Esophagus (tissue), 2 donors: ENCODE data around the gene ADARB1. TPM values are rescaled to one million over a fixed set of nuclear protein-coding genes. Genes with fewer than 3 reads are reported as not detected.

Experiments used
- H3K27ac ChIP-seq, 2 donors: one replicate each; pipeline ENCODE4 v1.5.1; 2013; ENCODE audit warnings: low read depth in 2 of 2, mild to moderate bottlenecking in 2 of 2, inconsistent platforms in 1 of 2, low read length in 1 of 2, moderate library complexity in 1 of 2
- H3K27me3 ChIP-seq, 2 donors: one replicate each; pipeline ENCODE4 v1.6.1; 2013; ENCODE audit warnings: low read length in 2 of 2, control low read depth in 1 of 2, mild to moderate bottlenecking in 1 of 2; ENCODE audit not compliant: insufficient read depth in 2 of 2, control insufficient read depth in 1 of 2
- H3K36me3 ChIP-seq, 2 donors: one replicate each; pipeline ENCODE4 v1.6.1; 2013; ENCODE audit warnings: low read length in 1 of 2; ENCODE audit not compliant: control insufficient read depth in 2 of 2, insufficient read depth in 2 of 2
- H3K4me1 ChIP-seq, 2 donors: one replicate each; pipeline ENCODE4 v1.6.1; 2013; ENCODE audit warnings: low read length in 1 of 2; ENCODE audit not compliant: control insufficient read depth in 2 of 2, insufficient read depth in 2 of 2
- H3K4me3 ChIP-seq, 2 donors: one replicate each; pipeline ENCODE4 v1.5.1; 2013; ENCODE audit warnings: low read length in 2 of 2, mild to moderate bottlenecking in 2 of 2, low read depth in 1 of 2, moderate library complexity in 1 of 2
- H3K9me3 ChIP-seq, 2 donors: one replicate each; pipeline ENCODE4 v1.6.1; 2013; ENCODE audit warnings: mild to moderate bottlenecking in 2 of 2, low read depth in 1 of 2, low read length in 1 of 2, moderate library complexity in 1 of 2; ENCODE audit not compliant: control insufficient read depth in 2 of 2, insufficient read depth in 1 of 2
- WGBS, 2 donors: extraction: QIAGEN DNeasy Blood & Tissue Kit; methylation state at CpG; one replicate each; pipeline ENCODE4 v1.1.7; 2013; 5-methylcytosine and 5-hydroxymethylcytosine counted together
- polyA plus RNA-seq, 2 donors: library from polyadenylated mRNA; stranded (reverse); fragments of 200-250 nt; gene quantifications; one replicate each; pipeline ENCODE4 v1.2.3, GENCODE V29; 2013
- donor health status: healthy with polysubstance abuse.
- donor health status: Bipolar disorder and iron deficiency.

The ADARB1 gene
- polyA plus RNA-seq, 2 donors, result 4.7 to 7.9 TPM

DNA sequence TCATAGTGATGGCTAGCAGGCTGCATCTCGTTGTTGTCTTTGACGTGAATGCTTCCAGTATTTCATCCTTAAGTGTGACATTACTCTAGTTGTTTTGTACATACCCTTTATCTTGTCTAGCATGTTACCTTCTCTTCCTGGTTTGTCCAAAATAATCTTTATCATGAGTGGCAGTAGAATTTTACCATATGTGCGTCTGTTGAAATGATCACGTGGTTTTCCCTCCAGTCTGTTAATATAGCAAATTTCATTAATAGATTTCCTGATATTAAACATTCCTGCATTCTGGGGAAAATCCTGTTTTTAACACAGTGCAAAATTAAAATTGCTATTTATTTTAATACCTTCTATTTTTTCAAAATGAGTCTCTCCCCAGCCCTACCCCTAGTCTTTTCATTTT, 15.6 kb downstream of the ADARB1 start:
- WGBS, 2 donors, result 81 to 88% methylated on average over 4 of the region's 4 CpGs
- H3K27ac ChIP-seq, result no peak overlapping the region
- H3K4me3 ChIP-seq, result no peak overlapping the region
- H3K4me1 ChIP-seq, result peaks cover 4 to 5% of the 10 kb centered on the region in 2 donors
- H3K9me3 ChIP-seq, result no peaks in the 10 kb centered on the region
- no peaks in the 10 kb centered on the region for H3K27me3 ChIP-seq
- H3K36me3 ChIP-seq, result no peaks in the 10 kb centered on the region

DNA sequence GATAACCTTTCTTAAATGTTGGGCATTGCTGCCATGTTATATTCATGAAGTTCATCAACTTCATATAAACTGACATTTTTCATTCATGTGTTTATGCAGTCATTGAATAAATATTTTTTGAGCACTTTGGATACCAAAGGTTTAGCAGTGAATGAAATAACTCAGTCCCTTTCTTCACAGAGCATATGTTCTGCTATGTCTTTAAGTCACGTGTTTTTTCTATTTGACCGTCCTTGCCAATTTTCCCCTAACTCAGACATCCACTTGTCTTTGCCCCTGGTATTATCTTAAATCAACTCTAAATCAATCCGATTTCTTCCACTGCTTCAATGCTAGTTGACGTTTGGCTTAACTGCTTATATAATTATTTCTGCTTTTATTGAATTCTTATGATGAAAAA, 16.6 kb downstream of the ADARB1 start:
- Histone ChIP-seq H3K27ac (no peak overlapping the region), H3K4me3 (no peak overlapping the region), H3K36me3 (no peaks in the 10 kb centered on the region), H3K27me3 (no peaks in the 10 kb centered on the region), H3K9me3 (no peaks in the 10 kb centered on the region), H3K4me1 (peaks cover 4 to 5% of the 10 kb centered on the region in 2 donors)
- 83 to 84% methylated on average over 4 of the region's 4 CpGs for WGBS, 2 donors

DNA sequence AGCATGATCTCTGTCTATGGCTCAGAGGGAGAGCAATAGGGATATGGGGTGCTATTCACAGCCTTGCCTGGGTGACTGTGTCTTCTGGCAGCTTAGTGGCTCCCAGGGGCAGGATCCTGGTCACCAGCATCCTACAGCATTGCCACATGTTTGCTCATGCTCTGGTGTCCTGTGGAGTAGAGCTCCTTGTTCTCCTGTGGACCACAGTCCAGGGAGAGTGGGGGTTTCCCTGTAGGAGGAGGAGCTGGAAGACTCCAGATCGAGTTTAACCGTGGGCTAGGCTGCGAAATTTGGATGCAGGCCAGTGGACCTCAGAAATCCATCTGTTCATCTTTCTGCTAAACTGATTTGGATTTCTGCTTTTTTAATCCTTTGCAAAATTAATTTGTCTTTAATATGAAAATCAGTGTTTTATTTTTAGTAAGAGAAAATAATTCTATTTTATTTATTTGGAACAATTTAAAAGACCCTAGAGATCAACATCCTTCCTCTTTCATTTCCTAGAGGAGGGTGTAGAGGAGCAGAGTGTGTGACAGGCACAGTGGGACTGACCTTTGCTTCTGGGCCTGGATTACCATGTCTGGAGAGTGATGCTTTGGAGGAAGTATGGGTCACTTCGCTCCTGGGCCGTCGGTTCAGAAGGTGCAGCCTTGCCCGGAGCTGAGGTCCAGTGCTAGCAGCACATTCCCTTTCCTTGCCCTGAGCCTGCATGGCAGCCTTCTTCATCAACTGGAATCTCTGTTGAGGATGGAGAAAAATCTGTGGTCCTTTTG, 17.4 kb downstream of the ADARB1 start:
- 60 to 62% methylated on average over 7 of the region's 7 CpGs for WGBS, 2 donors
- Histone ChIP-seq H3K4me1 (peaks cover 4 to 5% of the 10 kb centered on the region in 2 donors), H3K27ac (peak overlapping the region in 1 of 2 donors; percentile 36), H3K4me3 (no peak overlapping the region), H3K27me3 (no peaks in the 10 kb centered on the region), H3K9me3 (no peaks in the 10 kb centered on the region), H3K36me3 (no peaks in the 10 kb centered on the region)

DNA sequence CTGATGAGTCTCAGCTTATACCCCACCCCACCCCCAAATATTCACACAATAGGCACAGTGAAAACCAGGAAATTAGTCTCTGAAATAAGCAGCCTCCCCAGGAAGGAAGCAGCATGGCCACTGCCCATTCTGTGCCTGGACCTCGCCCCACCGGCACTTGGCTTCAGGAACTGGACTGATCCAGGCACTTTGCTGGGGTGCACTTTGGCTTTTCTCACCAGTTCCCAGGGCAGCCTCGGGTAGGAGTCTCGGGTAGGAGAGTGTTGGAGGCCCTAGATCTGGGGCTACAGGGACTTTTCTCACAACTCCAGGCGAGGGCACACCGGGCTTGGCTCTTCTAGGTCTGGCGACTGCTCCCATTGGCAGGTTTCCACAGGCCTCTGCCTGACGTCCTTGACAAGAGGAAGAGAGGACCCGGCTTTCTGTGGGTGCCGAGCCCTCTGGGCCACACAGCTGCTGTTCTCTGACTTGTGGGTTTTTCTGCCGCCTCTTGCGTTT, 18.7 kb downstream of the ADARB1 start:
- Histone ChIP-seq H3K4me3 (no peak overlapping the region), H3K36me3 (no peaks in the 10 kb centered on the region), H3K4me1 (peaks cover 2 to 4% of the 10 kb centered on the region in 2 donors), H3K9me3 (no peaks in the 10 kb centered on the region), H3K27ac (peak overlapping the region; percentile 3 to 4), H3K27me3 (no peaks in the 10 kb centered on the region)
- 56 to 62% methylated on average over 12 of the region's 12 CpGs for WGBS, 2 donors

DNA sequence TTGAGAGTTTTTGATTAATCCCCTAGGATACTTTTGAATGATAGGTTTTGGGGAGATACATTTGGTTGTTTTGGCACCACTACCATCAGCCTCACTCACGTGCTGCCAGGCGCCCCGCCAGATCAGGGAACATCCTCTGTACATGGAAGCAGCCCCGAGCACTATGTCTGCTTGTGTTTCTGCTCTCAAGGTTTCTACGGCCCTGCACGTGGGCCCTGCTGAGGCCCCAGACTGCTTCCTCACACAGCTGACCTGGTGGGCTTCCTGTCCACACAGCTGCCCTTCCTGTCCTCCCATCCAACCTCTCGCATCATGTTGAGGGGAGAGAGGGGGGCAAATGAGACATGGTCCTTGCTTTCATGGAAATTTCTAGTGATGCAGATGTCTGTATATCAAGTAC, 20.0 kb downstream of the ADARB1 start:
- 70 to 75% methylated on average over 7 of the region's 7 CpGs for WGBS, 2 donors
- no peaks in the 10 kb centered on the region for H3K27me3 ChIP-seq
- no peak overlapping the region for H3K4me3 ChIP-seq
- H3K9me3 ChIP-seq, result no peaks in the 10 kb centered on the region
- peaks cover 2 to 4% of the 10 kb centered on the region in 2 donors for H3K4me1 ChIP-seq
- H3K36me3 ChIP-seq, result no peaks in the 10 kb centered on the region
- H3K27ac ChIP-seq, result no peak overlapping the region

DNA sequence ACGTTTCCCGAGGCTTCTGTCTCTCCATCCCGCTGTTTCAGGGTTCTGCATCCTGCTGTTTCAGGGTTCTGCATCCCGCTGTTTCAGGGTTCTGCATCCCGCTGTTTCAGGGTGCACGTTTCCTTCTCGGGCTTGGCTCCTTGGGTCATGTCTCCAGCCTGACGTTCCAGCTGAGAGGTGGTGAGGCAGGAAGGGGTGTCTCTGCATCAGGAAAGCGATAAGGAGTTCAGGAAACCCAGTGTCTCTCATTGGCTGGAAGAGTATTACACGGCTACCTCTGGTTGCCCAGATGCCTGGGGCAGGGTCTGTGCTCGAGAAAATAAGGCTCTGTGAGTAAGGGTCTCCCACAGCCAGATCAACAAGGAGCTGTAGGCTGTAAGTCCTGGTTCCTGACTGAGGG, 21.1 kb downstream of the ADARB1 start:
- no peaks in the 10 kb centered on the region for H3K27me3 ChIP-seq
- no peak overlapping the region for H3K4me3 ChIP-seq
- H3K27ac ChIP-seq, result no peak overlapping the region
- peaks cover 2 to 4% of the 10 kb centered on the region in 2 donors for H3K4me1 ChIP-seq
- H3K36me3 ChIP-seq, result no peaks in the 10 kb centered on the region
- no peaks in the 10 kb centered on the region for H3K9me3 ChIP-seq
- WGBS, 2 donors, result 77 to 88% methylated on average over 11 of the region's 11 CpGs

DNA sequence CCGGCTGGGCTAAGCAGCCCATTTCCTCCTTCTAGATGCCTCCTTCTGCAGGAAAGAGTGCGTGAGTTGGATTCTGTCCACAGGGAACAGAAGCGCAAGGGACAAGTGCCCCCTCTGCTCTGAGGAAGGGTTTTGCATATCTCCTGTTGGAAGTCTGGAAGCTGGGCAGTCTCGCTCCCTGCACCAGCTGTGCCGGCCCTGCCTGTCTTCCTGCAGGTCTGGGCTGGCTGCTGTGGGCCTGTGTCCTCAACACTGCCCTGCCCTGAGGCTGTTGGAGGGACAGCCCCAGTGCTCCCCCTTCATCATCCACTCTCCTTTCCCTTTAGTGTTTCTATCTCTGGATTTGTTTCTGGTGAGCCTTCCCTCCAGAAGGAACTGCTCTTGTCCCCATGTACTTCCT, 21.8 kb downstream of the ADARB1 start:
- peaks cover 2 to 4% of the 10 kb centered on the region in 2 donors for H3K4me1 ChIP-seq
- no peaks in the 10 kb centered on the region for H3K9me3 ChIP-seq
- H3K4me3 ChIP-seq, result no peak overlapping the region
- H3K27ac ChIP-seq, result no peak overlapping the region
- 66 to 71% methylated on average over 5 of the region's 5 CpGs for WGBS, 2 donors
- H3K36me3 ChIP-seq, result no peaks in the 10 kb centered on the region
- no peaks in the 10 kb centered on the region for H3K27me3 ChIP-seq

DNA sequence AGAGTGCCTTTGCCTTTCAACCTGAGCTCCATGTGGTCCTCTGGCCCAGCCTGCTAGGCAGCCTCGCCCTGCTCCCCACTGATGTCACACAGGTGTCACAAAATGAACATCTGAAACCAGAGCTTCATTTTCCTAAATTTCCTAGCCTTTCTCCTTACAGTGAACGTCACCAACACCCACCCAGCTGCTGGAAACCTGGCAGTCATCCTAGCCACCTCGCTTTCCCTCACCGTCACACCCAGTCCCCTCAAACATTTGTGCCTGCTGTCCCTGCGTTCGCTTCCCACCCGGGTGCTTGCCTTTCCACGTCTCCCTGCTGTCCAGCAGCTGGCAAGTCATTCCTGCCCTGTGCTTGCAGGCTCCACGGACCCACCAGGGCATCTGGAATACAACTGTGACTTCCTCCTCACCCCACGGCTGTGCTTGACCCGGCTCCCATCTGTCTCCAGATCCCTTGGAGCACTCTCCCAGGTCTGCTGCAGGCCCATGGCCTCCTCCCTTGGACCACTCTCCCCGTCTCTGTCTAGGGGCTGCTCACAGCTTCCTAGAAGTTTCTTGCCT, 23.5 kb downstream of the ADARB1 start:
- H3K27ac ChIP-seq, result no peak overlapping the region
- WGBS, 2 donors, result 85% methylated on average over 12 of the region's 12 CpGs
- H3K9me3 ChIP-seq, result no peaks in the 10 kb centered on the region
- H3K36me3 ChIP-seq, result no peaks in the 10 kb centered on the region
- no peaks in the 10 kb centered on the region for H3K27me3 ChIP-seq
- H3K4me1 ChIP-seq, result peaks cover 4 to 6% of the 10 kb centered on the region in 2 donors
- no peak overlapping the region for H3K4me3 ChIP-seq

DNA sequence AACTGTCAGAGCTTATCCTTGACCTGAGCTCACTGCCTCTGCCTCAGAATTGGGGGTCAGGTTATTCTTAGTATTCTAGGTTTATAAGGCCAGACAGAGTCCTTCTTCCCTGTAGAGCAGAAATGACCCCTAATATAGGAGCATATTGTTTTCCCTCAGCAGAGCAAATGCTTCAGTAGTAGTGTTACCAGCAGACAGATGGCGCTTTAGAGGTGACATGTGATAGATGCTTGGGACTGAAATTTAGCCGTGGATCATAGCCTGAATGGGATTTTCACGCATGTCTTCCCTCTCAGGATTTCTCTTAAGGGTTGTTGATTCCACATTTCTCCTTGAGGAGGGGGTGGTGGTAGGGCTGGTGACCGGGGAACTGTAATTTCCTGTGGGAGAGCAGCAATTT, 24.5 kb downstream of the ADARB1 start:
- no peaks in the 10 kb centered on the region for H3K9me3 ChIP-seq

DNA sequence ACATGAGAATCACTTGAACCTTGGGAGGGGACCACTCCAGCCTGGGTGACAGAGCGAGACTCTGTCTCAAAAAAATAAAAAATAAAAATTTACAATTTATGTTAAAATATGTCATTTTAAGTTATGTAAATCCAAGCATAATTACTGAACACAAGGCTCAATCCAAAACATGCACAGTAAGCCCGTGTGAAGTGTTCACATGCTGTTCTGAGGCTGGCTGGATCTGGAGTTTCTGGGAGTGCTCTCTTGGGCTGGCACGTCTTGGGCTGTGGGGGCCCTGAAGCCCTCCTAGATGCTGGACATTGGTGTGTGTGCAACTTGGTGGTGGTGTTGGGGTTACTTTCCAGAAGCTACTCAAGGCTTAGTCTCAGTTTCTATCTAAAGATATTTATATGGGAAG, 25.2 kb downstream of the ADARB1 start:
- H3K4me3 ChIP-seq, result no peak overlapping the region
- 77 to 83% methylated on average over 3 of the region's 3 CpGs for WGBS, 2 donors
- H3K27ac ChIP-seq, result no peak overlapping the region
- H3K27me3 ChIP-seq, result no peaks in the 10 kb centered on the region
- H3K36me3 ChIP-seq, result no peaks in the 10 kb centered on the region
- peaks cover 2 to 9% of the 10 kb centered on the region in 2 donors for H3K4me1 ChIP-seq
- H3K9me3 ChIP-seq, result no peaks in the 10 kb centered on the region

More for the DNA sequence above, 24.5 kb downstream of the ADARB1 start:
- no peaks in the 10 kb centered on the region for H3K27me3 ChIP-seq
- no peaks in the 10 kb centered on the region for H3K36me3 ChIP-seq
- H3K4me3 ChIP-seq, result no peak overlapping the region
- no peak overlapping the region for H3K27ac ChIP-seq
- 70 to 74% methylated on average over 4 of the region's 4 CpGs for WGBS, 2 donors
- peaks cover 0 to 4% of the 10 kb centered on the region in 2 donors for H3K4me1 ChIP-seq
